Measurements from ENCODE around the gene FRMD3.

GRCh38 chr9:83234541-83234940 lies 303.7 kb downstream of the FRMD3 start:
- TF ChIP-seq POLR2A (IDR thresholded peaks at IDR 0.05): no peak
- TF ChIP-seq, protein P1, sequence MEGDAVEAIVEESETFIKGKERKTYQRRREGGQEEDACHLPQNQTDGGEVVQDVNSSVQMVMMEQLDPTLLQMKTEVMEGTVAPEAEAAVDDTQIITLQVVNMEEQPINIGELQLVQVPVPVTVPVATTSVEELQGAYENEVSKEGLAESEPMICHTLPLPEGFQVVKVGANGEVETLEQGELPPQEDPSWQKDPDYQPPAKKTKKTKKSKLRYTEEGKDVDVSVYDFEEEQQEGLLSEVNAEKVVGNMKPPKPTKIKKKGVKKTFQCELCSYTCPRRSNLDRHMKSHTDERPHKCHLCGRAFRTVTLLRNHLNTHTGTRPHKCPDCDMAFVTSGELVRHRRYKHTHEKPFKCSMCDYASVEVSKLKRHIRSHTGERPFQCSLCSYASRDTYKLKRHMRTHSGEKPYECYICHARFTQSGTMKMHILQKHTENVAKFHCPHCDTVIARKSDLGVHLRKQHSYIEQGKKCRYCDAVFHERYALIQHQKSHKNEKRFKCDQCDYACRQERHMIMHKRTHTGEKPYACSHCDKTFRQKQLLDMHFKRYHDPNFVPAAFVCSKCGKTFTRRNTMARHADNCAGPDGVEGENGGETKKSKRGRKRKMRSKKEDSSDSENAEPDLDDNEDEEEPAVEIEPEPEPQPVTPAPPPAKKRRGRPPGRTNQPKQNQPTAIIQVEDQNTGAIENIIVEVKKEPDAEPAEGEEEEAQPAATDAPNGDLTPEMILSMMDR (IDR thresholded peaks at IDR 0.05): no peak

All from thyroid gland (tissue), 4 donors.